Measurements from ENCODE around the gene BCL2L13.

- TF ChIP-seq CTCF (IDR thresholded peaks at IDR 0.05) = no peak
- TF ChIP-seq POLR2A (IDR thresholded peaks at IDR 0.05) = no peak
Observed at GRCh38 chr22:17631076-17631565, 7.4 kb upstream of the BCL2L13 start.

Measured in uterus (tissue), 2 donors.